Measurements from ENCODE around the gene SLC29A3.

DNA sequence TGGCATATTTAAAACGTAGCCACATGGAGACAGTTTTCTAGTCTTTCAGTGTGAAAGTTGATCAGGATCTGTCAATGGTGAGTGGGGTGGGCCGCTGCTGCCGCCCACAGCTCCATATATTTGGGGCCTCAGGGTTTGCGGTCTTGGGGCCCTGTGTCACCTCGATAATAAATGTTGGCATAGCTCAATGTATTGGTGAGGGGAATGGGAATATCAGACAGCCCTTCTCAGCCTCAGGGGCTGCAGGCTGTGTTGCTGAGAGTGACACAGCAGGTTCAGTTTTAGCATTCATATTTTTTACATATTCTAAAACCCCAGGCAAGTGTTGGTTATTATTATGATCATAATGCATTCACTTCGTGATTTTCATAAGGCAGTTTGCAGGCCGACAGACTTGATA lies 82.9 kb downstream of the SLC29A3 start:
- TF ChIP-seq EZH2 (IDR thresholded peaks at IDR 0.05; ENCODE audit: low read depth) = no peak
- TF ChIP-seq, protein P1, sequence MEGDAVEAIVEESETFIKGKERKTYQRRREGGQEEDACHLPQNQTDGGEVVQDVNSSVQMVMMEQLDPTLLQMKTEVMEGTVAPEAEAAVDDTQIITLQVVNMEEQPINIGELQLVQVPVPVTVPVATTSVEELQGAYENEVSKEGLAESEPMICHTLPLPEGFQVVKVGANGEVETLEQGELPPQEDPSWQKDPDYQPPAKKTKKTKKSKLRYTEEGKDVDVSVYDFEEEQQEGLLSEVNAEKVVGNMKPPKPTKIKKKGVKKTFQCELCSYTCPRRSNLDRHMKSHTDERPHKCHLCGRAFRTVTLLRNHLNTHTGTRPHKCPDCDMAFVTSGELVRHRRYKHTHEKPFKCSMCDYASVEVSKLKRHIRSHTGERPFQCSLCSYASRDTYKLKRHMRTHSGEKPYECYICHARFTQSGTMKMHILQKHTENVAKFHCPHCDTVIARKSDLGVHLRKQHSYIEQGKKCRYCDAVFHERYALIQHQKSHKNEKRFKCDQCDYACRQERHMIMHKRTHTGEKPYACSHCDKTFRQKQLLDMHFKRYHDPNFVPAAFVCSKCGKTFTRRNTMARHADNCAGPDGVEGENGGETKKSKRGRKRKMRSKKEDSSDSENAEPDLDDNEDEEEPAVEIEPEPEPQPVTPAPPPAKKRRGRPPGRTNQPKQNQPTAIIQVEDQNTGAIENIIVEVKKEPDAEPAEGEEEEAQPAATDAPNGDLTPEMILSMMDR (conservative IDR thresholded peaks at IDR 0.05) = no peak
